Measurements from ENCODE around the gene KPNA4.
"Not testable (repeated sequence)": the region's sequence is repeated elsewhere in the genome, so short reads cannot be mapped to it uniquely, and the experiment has no call there.

KPNA4 gene

DNA sequence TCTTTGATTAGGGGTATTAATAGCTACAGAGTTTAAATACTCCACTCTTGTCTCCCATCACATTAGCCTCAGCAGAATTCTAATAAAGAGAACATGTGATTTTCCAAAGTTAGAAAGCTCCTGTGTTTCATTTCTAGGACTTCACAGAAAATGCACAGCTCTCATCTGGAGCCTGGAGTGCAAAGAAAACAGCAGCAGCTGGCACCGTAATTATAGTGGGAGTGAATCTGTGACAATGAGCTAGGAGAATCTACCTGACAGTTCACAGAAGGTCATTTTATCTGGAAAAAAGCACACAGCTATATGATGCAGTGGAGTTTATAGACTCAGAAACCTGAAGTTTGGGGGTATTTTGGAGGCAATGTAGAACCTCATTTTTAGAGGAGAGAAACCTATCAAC is 110.4 kb downstream of the KPNA4 start:
- Mint-ChIP-seq H3K27me3 (ENCODE audit: low read depth) (peaks cover 7% of the 10 kb centered on the region), H3K27ac (no peak overlapping the region), H3K36me3 (ENCODE audit: low read depth) (no peaks in the 10 kb centered on the region), H3K4me1 (peaks cover 7% of the 10 kb centered on the region), H3K4me3 (no peak overlapping the region), H3K9me3 (no peaks in the 10 kb centered on the region)
- no peak for TF ChIP-seq CTCF (IDR thresholded peaks at IDR 0.05; ENCODE audit: unreplicated experiment in 3 of 3)

GRCh38 chr3:160452251-160452650 is 113.1 kb downstream of the KPNA4 start:
- not testable (repeated sequence) for H3K27me3 Mint-ChIP-seq (ENCODE audit: low read depth); H3K36me3 Mint-ChIP-seq (ENCODE audit: low read depth); H3K4me3 Mint-ChIP-seq; H3K27ac Mint-ChIP-seq; H3K9me3 Mint-ChIP-seq
- H3K4me1 Mint-ChIP-seq: peaks cover 18% of the 10 kb centered on the region

DNA sequence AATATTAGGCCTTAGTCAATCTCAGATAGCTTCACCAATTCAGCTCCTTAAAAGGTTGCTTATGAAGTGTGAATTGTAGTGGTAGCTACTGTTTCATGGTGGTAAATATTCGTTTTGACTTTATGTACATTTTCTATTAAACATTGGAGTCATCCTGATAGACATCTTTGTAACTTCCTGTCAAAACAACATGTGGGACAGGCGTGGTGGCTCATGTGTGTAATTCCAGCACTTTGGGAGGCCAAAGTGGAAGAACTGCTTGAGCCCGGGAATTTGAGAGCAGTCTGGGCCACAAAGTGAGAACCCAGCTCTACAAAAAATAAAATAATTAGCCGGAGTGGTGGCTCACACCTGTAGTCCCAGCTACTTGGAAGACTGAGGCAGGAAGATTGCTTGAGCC is 113.8 kb downstream of the KPNA4 start:
- H3K36me3 Mint-ChIP-seq (ENCODE audit: low read depth): peaks cover 5% of the 10 kb centered on the region
- H3K4me1 Mint-ChIP-seq: peaks cover 18% of the 10 kb centered on the region
- no peaks in the 10 kb centered on the region for H3K9me3 Mint-ChIP-seq
- H3K27ac Mint-ChIP-seq: no peak overlapping the region
- H3K4me3 Mint-ChIP-seq: no peak overlapping the region
- peaks cover 4% of the 10 kb centered on the region for H3K27me3 Mint-ChIP-seq (ENCODE audit: low read depth)
- no peak for TF ChIP-seq CTCF (IDR thresholded peaks at IDR 0.05; ENCODE audit: unreplicated experiment in 3 of 3)

DNA sequence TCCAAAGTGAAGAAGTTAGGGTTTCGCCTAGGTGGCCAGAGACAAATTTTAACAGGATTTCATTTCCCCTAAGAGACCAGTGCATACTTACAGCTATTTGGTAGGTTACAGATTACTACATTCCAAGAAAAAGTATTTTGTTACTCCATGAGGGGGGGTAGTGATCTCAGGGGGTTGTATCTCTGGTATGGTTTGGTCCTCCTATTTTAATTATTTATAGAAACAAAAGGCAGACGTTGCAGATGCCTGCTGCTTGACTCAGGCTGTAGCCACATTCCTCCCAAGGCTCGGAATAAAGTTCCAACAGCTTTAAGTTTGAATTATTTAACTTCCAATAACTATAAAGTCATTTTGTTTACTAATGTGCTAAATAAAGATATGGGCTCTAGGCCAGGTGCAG is 114.5 kb downstream of the KPNA4 start:
- H3K9me3 Mint-ChIP-seq: no peaks in the 10 kb centered on the region
- H3K27ac Mint-ChIP-seq: peak overlapping the region; percentile 94 to 97 (median 95)
- H3K4me3 Mint-ChIP-seq: peak overlapping the region; percentile 91 to 96 (median 95)
- peaks cover 10% of the 10 kb centered on the region for H3K36me3 Mint-ChIP-seq (ENCODE audit: low read depth)
- peaks cover 4% of the 10 kb centered on the region for H3K27me3 Mint-ChIP-seq (ENCODE audit: low read depth)
- TF ChIP-seq CTCF (IDR thresholded peaks at IDR 0.05; ENCODE audit: unreplicated experiment in 3 of 3): no peak
- peaks cover 18% of the 10 kb centered on the region for H3K4me1 Mint-ChIP-seq

GRCh38 chr3:160449636-160450598 is 115.5 kb downstream of the KPNA4 start, which contains the start of gene TRIM59:
Gene TRIM59 (minus strand): TSS chr3:160449786. CDS start chr3:160439183, 10,603 bp downstream.
- Mint-ChIP-seq H3K27ac (peak within 1 kb of the TSS; percentile 94 to 97 (median 95)), H3K27me3 (ENCODE audit: low read depth) (peaks cover 4% of the 10 kb centered on the region), H3K4me1 (peaks cover 18% of the 10 kb centered on the region), H3K36me3 (ENCODE audit: low read depth) (peaks cover 15% of the 10 kb centered on the region), H3K9me3 (no peaks in the 10 kb centered on the region), H3K4me3 (peak within 1 kb of the TSS; percentile 91 to 96 (median 95))
- TF ChIP-seq CTCF (IDR thresholded peaks at IDR 0.05; ENCODE audit: unreplicated experiment in 3 of 3): no peak

GRCh38 chr3:160448845-160449635 is 116.3 kb downstream of the KPNA4 start:
- Mint-ChIP-seq H3K36me3 (ENCODE audit: low read depth) (peaks cover 21% of the 10 kb centered on the region), H3K4me1 (peaks cover 18% of the 10 kb centered on the region), H3K27ac (peak overlapping the region; percentile 94 to 97 (median 95)), H3K4me3 (peak overlapping the region; percentile 91 to 96 (median 95)), H3K27me3 (ENCODE audit: low read depth) (peaks cover 4% of the 10 kb centered on the region), H3K9me3 (no peaks in the 10 kb centered on the region)
- TF ChIP-seq CTCF (IDR thresholded peaks at IDR 0.05; ENCODE audit: unreplicated experiment in 3 of 3): no peak

Data from nephron (organoid).